ENCODE results near the gene CELA3A. TPM values are rescaled to one million over a fixed set of nuclear protein-coding genes. Genes with fewer than 3 reads are reported as not detected.

The CELA3A gene
- total RNA-seq, 3 donors from 2014 or later (not counting 1 experiment from before 2014, with no cell fraction given), result not detected

DNA sequence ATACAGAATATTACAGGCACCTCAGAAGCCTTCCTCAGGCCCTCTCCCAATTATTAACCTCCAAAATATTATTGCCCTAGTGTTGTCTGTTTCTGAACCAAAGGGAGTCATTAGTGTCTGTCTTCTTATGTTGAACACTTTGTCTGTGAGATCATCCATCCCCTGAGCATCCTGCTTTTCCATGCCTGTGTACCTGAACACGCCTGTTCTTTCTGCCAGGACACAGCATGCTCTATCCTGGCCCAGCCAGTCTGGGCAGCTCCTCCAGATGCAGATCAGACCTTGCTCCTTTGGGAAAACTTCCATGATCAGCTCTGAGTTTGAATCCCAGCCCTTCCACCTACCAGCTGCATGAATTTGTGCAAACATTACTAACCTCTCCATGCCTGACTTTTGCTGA, 40.0 kb downstream of the CELA3A start:
- TF ChIP-seq, protein P1, sequence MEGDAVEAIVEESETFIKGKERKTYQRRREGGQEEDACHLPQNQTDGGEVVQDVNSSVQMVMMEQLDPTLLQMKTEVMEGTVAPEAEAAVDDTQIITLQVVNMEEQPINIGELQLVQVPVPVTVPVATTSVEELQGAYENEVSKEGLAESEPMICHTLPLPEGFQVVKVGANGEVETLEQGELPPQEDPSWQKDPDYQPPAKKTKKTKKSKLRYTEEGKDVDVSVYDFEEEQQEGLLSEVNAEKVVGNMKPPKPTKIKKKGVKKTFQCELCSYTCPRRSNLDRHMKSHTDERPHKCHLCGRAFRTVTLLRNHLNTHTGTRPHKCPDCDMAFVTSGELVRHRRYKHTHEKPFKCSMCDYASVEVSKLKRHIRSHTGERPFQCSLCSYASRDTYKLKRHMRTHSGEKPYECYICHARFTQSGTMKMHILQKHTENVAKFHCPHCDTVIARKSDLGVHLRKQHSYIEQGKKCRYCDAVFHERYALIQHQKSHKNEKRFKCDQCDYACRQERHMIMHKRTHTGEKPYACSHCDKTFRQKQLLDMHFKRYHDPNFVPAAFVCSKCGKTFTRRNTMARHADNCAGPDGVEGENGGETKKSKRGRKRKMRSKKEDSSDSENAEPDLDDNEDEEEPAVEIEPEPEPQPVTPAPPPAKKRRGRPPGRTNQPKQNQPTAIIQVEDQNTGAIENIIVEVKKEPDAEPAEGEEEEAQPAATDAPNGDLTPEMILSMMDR (IDR thresholded peaks at IDR 0.05), result no peak
- Mint-ChIP-seq H3K27me3 (ENCODE audit: low read depth in 2 of 2) (no peaks in the 10 kb centered on the region), H3K27ac (peak overlapping the region; percentile 95 to 96), H3K4me3 (peak overlapping the region; percentile 57), H3K9me3 (no peaks in the 10 kb centered on the region), H3K4me1 (peaks cover 40 to 48% of the 10 kb centered on the region in 2 donors), H3K36me3 (no peaks in the 10 kb centered on the region)
- Histone ChIP-seq H3K4me1 (ENCODE audit: control insufficient read depth, insufficient read depth, low read length) (peaks cover 44% of the 10 kb centered on the region), H3K27me3 (ENCODE audit: control insufficient read depth, insufficient read depth, low read length) (no peaks in the 10 kb centered on the region), H3K36me3 (ENCODE audit: control insufficient read depth, insufficient read depth, low read length) (no peaks in the 10 kb centered on the region), H3K9me3 (ENCODE audit: control insufficient read depth, insufficient read depth, low read length) (no peaks in the 10 kb centered on the region), H3K27ac (ENCODE audit: low read length) (peak overlapping the region; percentile 27), H3K4me3 (ENCODE audit: low read length) (no peak overlapping the region)
- ATAC-seq (no peak), DNase-seq (no peak)
- intact Hi-C loops (cut with micrococcal nuclease), result no loop called here
- 96% methylated on average over 1 of the region's 1 CpG for WGBS (ENCODE audit: insufficient coverage)

- H3K36me3 ChIP-seq (ENCODE audit: control insufficient read depth, insufficient read depth, low read length), result no peaks in the 10 kb centered on the region
- no peaks in the 10 kb centered on the region for H3K9me3 Mint-ChIP-seq
- TF ChIP-seq, protein P1 (IDR thresholded peaks at IDR 0.05), result no peak
- no peak overlapping the region for H3K4me3 ChIP-seq (ENCODE audit: low read length)
- ATAC-seq (no peak), DNase-seq (no peak)
- H3K27ac ChIP-seq (ENCODE audit: low read length), result no peak overlapping the region
- WGBS (ENCODE audit: insufficient coverage), result 100% methylated on average over 1 of the region's 3 CpGs
- H3K4me1 ChIP-seq (ENCODE audit: control insufficient read depth, insufficient read depth, low read length), result peaks cover 40% of the 10 kb centered on the region
- no peaks in the 10 kb centered on the region for H3K27me3 ChIP-seq (ENCODE audit: control insufficient read depth, insufficient read depth, low read length)
- intact Hi-C loops (cut with micrococcal nuclease), result no loop called here
- H3K4me1 Mint-ChIP-seq, result peaks cover 32 to 53% of the 10 kb centered on the region in 2 donors
- no peaks in the 10 kb centered on the region for H3K36me3 Mint-ChIP-seq
- H3K27me3 Mint-ChIP-seq (ENCODE audit: low read depth in 2 of 2), result no peaks in the 10 kb centered on the region
- no peak overlapping the region for H3K4me3 Mint-ChIP-seq
- peak overlapping the region; percentile 70 to 96 for H3K27ac Mint-ChIP-seq
- H3K9me3 ChIP-seq (ENCODE audit: control insufficient read depth, insufficient read depth, low read length), result no peaks in the 10 kb centered on the region
These were observed 41.8 kb downstream of the CELA3A start for GRCh38 chr1:22043198-22043769.

- H3K4me1 ChIP-seq (ENCODE audit: control insufficient read depth, insufficient read depth, low read length), result peaks cover 26% of the 10 kb centered on the region
- Mint-ChIP-seq H3K27me3 (ENCODE audit: low read depth in 2 of 2) (no peaks in the 10 kb centered on the region), H3K27ac (no peak overlapping the region), H3K4me3 (no peak overlapping the region), H3K4me1 (peaks cover 30 to 51% of the 10 kb centered on the region in 2 donors), H3K36me3 (no peaks in the 10 kb centered on the region), H3K9me3 (no peaks in the 10 kb centered on the region)
- H3K27ac ChIP-seq (ENCODE audit: low read length), result no peak overlapping the region
- DNase-seq (peak in 1 of 2 donors; percentile 51), ATAC-seq (no peak)
- H3K9me3 ChIP-seq (ENCODE audit: control insufficient read depth, insufficient read depth, low read length), result no peaks in the 10 kb centered on the region
- no peak overlapping the region for H3K4me3 ChIP-seq (ENCODE audit: low read length)
- TF ChIP-seq, protein P1 (IDR thresholded peaks at IDR 0.05), result no peak
- intact Hi-C loops (cut with micrococcal nuclease), result no loop called here
- WGBS (ENCODE audit: insufficient coverage), result 97% methylated on average over 3 of the region's 3 CpGs
- H3K36me3 ChIP-seq (ENCODE audit: control insufficient read depth, insufficient read depth, low read length), result no peaks in the 10 kb centered on the region
- no peaks in the 10 kb centered on the region for H3K27me3 ChIP-seq (ENCODE audit: control insufficient read depth, insufficient read depth, low read length)
These were observed 43.4 kb downstream of the CELA3A start for GRCh38 chr1:22044690-22045420.

Data from natural killer cell (primary cell).